Osteoblast (primary cell): ENCODE results near the gene POGZ. TPM values are rescaled to one million over a fixed set of nuclear protein-coding genes. Genes with fewer than 3 reads are reported as not detected.

ENCODE experiments used
- DNase-seq: peaks from one replicate; pipeline ENCODE4 v3.0.0; 2011; ENCODE audit warnings: low spot score, mixed read lengths; ENCODE audit not compliant: insufficient read length; ENCODE audit errors: missing footprints
- H2AFZ ChIP-seq: 2 replicates; pipeline ENCODE4 v1.6.0; 2011; ENCODE audit warnings: mild to moderate bottlenecking, low read length
- H3K27ac ChIP-seq: 2 replicates; pipeline ENCODE4 v1.5.1; 2011; ENCODE audit warnings: mild to moderate bottlenecking, low read depth, low read length, moderate library complexity
- H3K27me3 ChIP-seq: 2 replicates; pipeline ENCODE4 v1.6.0; 2012; ENCODE audit warnings: mild to moderate bottlenecking, control low read depth, inconsistent platforms, low read length, moderate library complexity; ENCODE audit not compliant: insufficient read depth
- H3K36me3 ChIP-seq: 2 replicates; pipeline ENCODE4 v1.5.1; 2011; ENCODE audit warnings: mild to moderate bottlenecking, low read length, control low read depth, moderate library complexity; ENCODE audit not compliant: insufficient read depth
- H3K4me1 ChIP-seq: 2 replicates; pipeline ENCODE4 v1.5.1; 2011; ENCODE audit warnings: mild to moderate bottlenecking, low read length, control low read depth, moderate library complexity; ENCODE audit not compliant: insufficient read depth
- H3K4me2 ChIP-seq: 2 replicates; pipeline ENCODE4 v1.6.0; 2011; ENCODE audit warnings: mild to moderate bottlenecking, low read length; ENCODE audit not compliant: insufficient read depth
- H3K4me3 ChIP-seq: fragments of 200-600 bp; sonication (generic); 3 replicates; pipeline ENCODE4 v1.5.1; 2012; ENCODE audit warnings: mild to moderate bottlenecking, low read length, inconsistent platforms; ENCODE audit not compliant: insufficient read depth
- H3K79me2 ChIP-seq: 2 replicates; pipeline ENCODE4 v1.6.0; 2012; ENCODE audit warnings: mild to moderate bottlenecking, low read length, control low read depth, inconsistent platforms; ENCODE audit not compliant: insufficient read depth
- H3K9me3 ChIP-seq: 2 replicates; pipeline ENCODE4 v1.5.1; 2011; ENCODE audit warnings: low read depth, low read length, control low read depth
- H4K20me1 ChIP-seq: 2 replicates; pipeline ENCODE4 v1.6.0; 2012; ENCODE audit warnings: mild to moderate bottlenecking, low read length, control low read depth; ENCODE audit not compliant: insufficient read depth
- CTCF ChIP-seq: IDR thresholded peaks from 2 replicates; pipeline ENCODE4 v1.5.1; 2011; ENCODE audit warnings: mild to moderate bottlenecking, low read depth, low read length, moderate library complexity; ENCODE audit errors: extremely low read depth
- total RNA-seq: library from RNA; depleted of rRNA; stranded (reverse); fragments of >200 nt; gene quantifications from 2 replicates; pipeline ENCODE4 v1.2.3, GENCODE V29; 2012

POGZ gene
- total RNA-seq, 1 donor, result 26.8 TPM

- peaks cover 46% of the 10 kb centered on the region for H3K27me3 ChIP-seq
- H2AFZ ChIP-seq, result no peak overlapping the region
Observed at GRCh38 chr1:151502859-151503780, 43.8 kb upstream of the POGZ start.

GRCh38 chr1:151502035-151502700 is 42.9 kb upstream of the POGZ start:
- H3K4me2 ChIP-seq, result no peak overlapping the region
- H3K27ac ChIP-seq, result no peak overlapping the region
- no peaks in the 10 kb centered on the region for H3K36me3 ChIP-seq
- TF ChIP-seq CTCF, result no peak
- no peaks in the 10 kb centered on the region for H3K9me3 ChIP-seq
- no peaks in the 10 kb centered on the region for H3K4me1 ChIP-seq
- H2AFZ ChIP-seq, result no peak overlapping the region
- DNase-seq, result no peak
- H4K20me1 ChIP-seq, result no peaks in the 10 kb centered on the region
- no peak overlapping the region for H3K4me3 ChIP-seq
- no peaks in the 10 kb centered on the region for H3K79me2 ChIP-seq
- H3K27me3 ChIP-seq, result peaks cover 44% of the 10 kb centered on the region

More at GRCh38 chr1:151502859-151503780, 43.8 kb upstream of the POGZ start:
- Histone ChIP-seq H3K4me1 (no peaks in the 10 kb centered on the region), H3K27ac (no peak overlapping the region), H3K36me3 (no peaks in the 10 kb centered on the region), H3K79me2 (no peaks in the 10 kb centered on the region), H3K4me3 (no peak overlapping the region), H3K4me2 (no peak overlapping the region), H4K20me1 (no peaks in the 10 kb centered on the region), H3K9me3 (no peaks in the 10 kb centered on the region)
- DNase-seq, result no peak
- no peak for TF ChIP-seq CTCF

- no peaks in the 10 kb centered on the region for H3K36me3 ChIP-seq
- peak; percentile 26 for TF ChIP-seq CTCF
- no peak overlapping the region for H3K4me2 ChIP-seq
- H3K4me1 ChIP-seq, result no peaks in the 10 kb centered on the region
- no peak overlapping the region for H3K27ac ChIP-seq
- no peaks in the 10 kb centered on the region for H3K9me3 ChIP-seq
- peaks cover 40% of the 10 kb centered on the region for H3K27me3 ChIP-seq
- no peaks in the 10 kb centered on the region for H3K79me2 ChIP-seq
- H2AFZ ChIP-seq, result no peak overlapping the region
- no peak overlapping the region for H3K4me3 ChIP-seq
- H4K20me1 ChIP-seq, result no peaks in the 10 kb centered on the region
- no peak for DNase-seq
Observed at GRCh38 chr1:151501474-151501873, 42.2 kb upstream of the POGZ start.

- H3K4me1 ChIP-seq, result peaks cover 2% of the 10 kb centered on the region
- no peaks in the 10 kb centered on the region for H3K9me3 ChIP-seq
- no peak overlapping the region for H3K4me3 ChIP-seq
- H3K36me3 ChIP-seq, result no peaks in the 10 kb centered on the region
- H3K79me2 ChIP-seq, result no peaks in the 10 kb centered on the region
- no peak overlapping the region for H3K27ac ChIP-seq
- H4K20me1 ChIP-seq, result no peaks in the 10 kb centered on the region
- no peak for DNase-seq
- peaks cover 33% of the 10 kb centered on the region for H3K27me3 ChIP-seq
- no peak for TF ChIP-seq CTCF
- H2AFZ ChIP-seq, result no peak overlapping the region
- H3K4me2 ChIP-seq, result no peak overlapping the region
Observed at GRCh38 chr1:151499930-151500329, 40.6 kb upstream of the POGZ start.
